Measurements from ENCODE around the gene SELENOW.
A peak's percentile ranks its signal among the peaks of the same experiment; 100 is the strongest.
"Not testable (repeated sequence)": the region's sequence is repeated elsewhere in the genome, so short reads cannot be mapped to it uniquely, and the experiment has no call there.

The SELENOW gene

GRCh38 chr19:47778049-47778953 is at the start of gene SELENOW:
Gene SELENOW, plus strand, starts transcription at chr19:47778703. Its CDS starts 83 bp downstream, at chr19:47778786.
- peak; percentile 88 for DNase-seq (ENCODE audit: low spot score)

- DNase-seq (ENCODE audit: low spot score): peak; percentile 68
These were observed 49.1 kb upstream of the SELENOW start for GRCh38 chr19:47729468-47729798.

- peak; percentile 84 for DNase-seq (ENCODE audit: low spot score)
These were observed 48.5 kb upstream of the SELENOW start for GRCh38 chr19:47729799-47730520.

- no peak for DNase-seq (ENCODE audit: low spot score)
These were observed 48.0 kb upstream of the SELENOW start for GRCh38 chr19:47730521-47730889.

- DNase-seq (ENCODE audit: low spot score): no peak
These were observed 47.6 kb upstream of the SELENOW start for GRCh38 chr19:47730910-47731309.

- DNase-seq (ENCODE audit: low spot score): no peak
These were observed 43.4 kb upstream of the SELENOW start for GRCh38 chr19:47735131-47735530.

- no peak for DNase-seq (ENCODE audit: low spot score)
These were observed 37.5 kb upstream of the SELENOW start for GRCh38 chr19:47740866-47741519.

- DNase-seq (ENCODE audit: low spot score): no peak
These were observed 36.9 kb upstream of the SELENOW start for GRCh38 chr19:47741544-47742140.

- DNase-seq (ENCODE audit: low spot score): no peak
These were observed 35.9 kb upstream of the SELENOW start for GRCh38 chr19:47742634-47743033.

- peak; percentile 98 for DNase-seq (ENCODE audit: low spot score)
These were observed 33.2 kb upstream of the SELENOW start, which contains the start of gene NOP53 for GRCh38 chr19:47745010-47745901. Gene NOP53, plus strand, starts transcription at chr19:47745546. Its CDS starts 14 bp downstream, at chr19:47745560.

- DNase-seq (ENCODE audit: low spot score): not testable (repeated sequence)
These were observed 32.4 kb upstream of the SELENOW start for GRCh38 chr19:47746129-47746528.

GRCh38 chr19:47749326-47749725 is 29.2 kb upstream of the SELENOW start:
- no peak for DNase-seq (ENCODE audit: low spot score)

GRCh38 chr19:47750752-47751151 is 27.8 kb upstream of the SELENOW start:
- DNase-seq (ENCODE audit: low spot score): no peak

- DNase-seq (ENCODE audit: low spot score): no peak
These were observed 25.9 kb upstream of the SELENOW start for GRCh38 chr19:47752440-47753211.

- no peak for DNase-seq (ENCODE audit: low spot score)
These were observed 24.1 kb upstream of the SELENOW start for GRCh38 chr19:47754206-47755064.

GRCh38 chr19:47755065-47755761 is 23.3 kb upstream of the SELENOW start:
- DNase-seq (ENCODE audit: low spot score): no peak

- no peak for DNase-seq (ENCODE audit: low spot score)
These were observed 22.5 kb upstream of the SELENOW start for GRCh38 chr19:47755762-47756626.

- DNase-seq (ENCODE audit: low spot score): no peak
These were observed 21.9 kb upstream of the SELENOW start for GRCh38 chr19:47756627-47756929.

All from SW480 (cell line).